Naive thymus-derived CD4-positive, alpha-beta T cell (primary cell): ENCODE results near the gene STAG2. TPM values are rescaled to one million over a fixed set of nuclear protein-coding genes. Genes with fewer than 3 reads are reported as not detected.

Experiments
- ATAC-seq: fragments of 150-1000 bp; cut with Tn5 transposase; 2 replicates; pipeline ENCODE4 v1.10.0; 2021; ENCODE audit warnings: mild to moderate bottlenecking, moderate library complexity
- CTCF ChIA-PET: fragments of 350-600 bp; sonication (Branson Sonifier 250); formaldehyde crosslinking; loops from one replicate; lab custom pipeline; 2021; ENCODE audit warnings: antibody characterized with exemption; lab: Charles Lee
- POLR2A ChIA-PET: fragments of 350-600 bp; sonication (Branson Sonifier 250); formaldehyde crosslinking; loops from one replicate; lab custom pipeline; 2021; ENCODE audit warnings: antibody characterized with exemption, inconsistent platforms; lab: Charles Lee
- DNase-seq, 9 donors: peaks; one replicate each; pipeline versions ENCODE4 v3.0.0 to v3.0.0-alpha.2; 2020 to 2022; ENCODE audit warnings: mixed read lengths in 1 of 9
- H3K27ac ChIP-seq: one replicate; pipeline ENCODE4 v1.7.0; 2013; ENCODE audit warnings: mild to moderate bottlenecking, low read depth, low read length, moderate library complexity
- H3K27me3 ChIP-seq, 2 donors: one replicate each; pipeline ENCODE4 v1.7.0; 2013; ENCODE audit warnings: low read length in 2 of 2, mild to moderate bottlenecking in 2 of 2, moderate library complexity in 2 of 2; ENCODE audit not compliant: control insufficient read depth in 2 of 2, insufficient read depth in 2 of 2
- H3K36me3 ChIP-seq, 3 experiments: 1 replicate in 2 of 3; 2 replicates in 1 of 3; pipeline ENCODE4 v1.7.0; 2013; ENCODE audit warnings: low read length in 3 of 3, mild to moderate bottlenecking in 3 of 3, moderate library complexity in 1 of 3; ENCODE audit not compliant: insufficient read depth in 3 of 3, control insufficient read depth in 2 of 3
- H3K4me1 ChIP-seq, 2 donors: one replicate each; pipeline ENCODE4 v1.7.0; 2013; ENCODE audit warnings: low read length in 2 of 2, mild to moderate bottlenecking in 2 of 2, moderate library complexity in 1 of 2; ENCODE audit not compliant: control insufficient read depth in 2 of 2, insufficient read depth in 2 of 2
- H3K4me3 ChIP-seq: 2 replicates; pipeline ENCODE4 v1.7.0; 2013; ENCODE audit warnings: mild to moderate bottlenecking, low read length
- H3K9me3 ChIP-seq, 3 experiments: 1 replicate in 2 of 3; 2 replicates in 1 of 3; pipeline ENCODE4 v1.7.0; 2013; ENCODE audit warnings: low read length in 3 of 3; ENCODE audit not compliant: control insufficient read depth in 2 of 3
- H3K27ac Mint-ChIP-seq, 9 donors: one replicate each; pipeline ENCODE4 v1.8.0; 2020 to 2022; ENCODE audit warnings: mixed read lengths in 9 of 9, mild to moderate bottlenecking in 8 of 9, moderate library complexity in 5 of 9, inconsistent platforms in 2 of 9
- H3K27me3 Mint-ChIP-seq, 5 donors: one replicate each; pipeline ENCODE4 v1.8.0; 2021 to 2022; ENCODE audit warnings: mixed read lengths in 5 of 5, mild to moderate bottlenecking in 1 of 5
- H3K36me3 Mint-ChIP-seq, 5 donors: one replicate each; pipeline ENCODE4 v1.8.0; 2020 to 2022; ENCODE audit warnings: mixed read lengths in 5 of 5, mild to moderate bottlenecking in 3 of 5, inconsistent platforms in 1 of 5
- H3K4me1 Mint-ChIP-seq, 7 donors: one replicate each; pipeline ENCODE4 v1.8.0; 2020 to 2022; ENCODE audit warnings: mixed read lengths in 7 of 7, mild to moderate bottlenecking in 3 of 7, inconsistent platforms in 1 of 7
- H3K4me3 Mint-ChIP-seq, 10 donors: one replicate each; pipeline ENCODE4 v1.8.0; 2020 to 2022; ENCODE audit warnings: mild to moderate bottlenecking in 10 of 10, mixed read lengths in 10 of 10, moderate library complexity in 6 of 10, inconsistent platforms in 2 of 10
- H3K9me3 Mint-ChIP-seq, 11 donors: one replicate each; pipeline ENCODE4 v1.8.0; 2020 to 2022; ENCODE audit warnings: mixed read lengths in 11 of 11, mild to moderate bottlenecking in 4 of 11, inconsistent platforms in 1 of 11, moderate library complexity in 1 of 11
- intact Hi-C, 2 donors: fragments of 100-400 bp; cut with micrococcal nuclease; formaldehyde crosslinking; loops; one replicate each; pipeline ENCODE4 v1.15.1; 2023
- polyA plus RNA-seq, 2 donors: library from polyadenylated mRNA; unstranded; fragments of 300-500 nt; fragmentation: Illumina TruSeq; gene quantifications; one replicate each; pipeline ENCODE4 v1.2.3, GENCODE V29; 2021
- total RNA-seq, 6 experiments: library from RNA in 5 of 6; stranded (reverse) in 5 of 6; gene quantifications; 1 replicate in 5 of 6; 2 replicates in 1 of 6; pipeline ENCODE4 v1.2.3 and lab custom pipeline; 2021 to 2026

The STAG2 gene
- total and polyA plus RNA-seq, 7 experiments from 2014 or later = 73.6 to 124 (median 84.6) TPM

DNA sequence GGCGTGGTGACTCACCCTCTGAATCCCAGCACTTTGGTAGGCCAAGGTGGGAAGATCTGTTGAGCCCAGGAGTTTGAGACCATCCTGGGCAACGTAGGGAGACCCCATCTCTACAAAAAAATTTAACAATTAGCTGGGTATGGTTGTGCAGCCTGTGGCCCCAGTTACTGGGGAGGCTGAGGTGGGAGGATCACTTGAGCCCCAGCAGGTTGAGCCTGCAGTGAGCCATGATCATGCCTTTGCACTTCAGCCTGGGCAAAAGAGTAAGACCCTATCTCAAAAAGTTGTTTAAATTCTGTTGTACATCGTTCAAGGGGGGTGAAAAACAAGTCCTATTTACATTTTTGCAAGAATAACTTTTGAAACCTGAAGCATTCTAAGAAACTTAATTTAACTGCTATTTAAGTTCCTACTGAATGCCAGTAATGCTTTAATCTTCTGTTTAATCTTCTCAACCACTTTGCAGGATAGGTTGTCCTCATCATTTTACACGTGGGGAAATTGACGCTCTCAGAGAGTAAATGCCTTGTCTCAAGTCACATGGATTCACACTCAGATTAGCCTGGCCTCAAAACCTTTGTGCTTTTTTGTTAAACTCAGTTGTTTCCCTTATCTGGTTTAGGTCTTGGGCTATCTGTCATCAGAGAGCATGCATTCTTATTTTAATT lies 7.0 kb downstream of the STAG2 start:
- peaks cover 28 to 86% (median 72%) of the 10 kb centered on the region in 7 donors for H3K4me1 Mint-ChIP-seq
- no peaks in the 10 kb centered on the region for H3K9me3 ChIP-seq
- peak overlapping the region in 7 of 9 donors; percentile 18 to 52 (median 41) for H3K27ac Mint-ChIP-seq
- no peaks in the 10 kb centered on the region for H3K36me3 ChIP-seq
- ATAC-seq (no peak), DNase-seq (no peak)
- no peak overlapping the region for H3K4me3 ChIP-seq
- intact Hi-C loops = no loop called here
- peaks cover 0 to 3% (median 0%) of the 10 kb centered on the region in 5 donors for H3K36me3 Mint-ChIP-seq
- H3K4me1 ChIP-seq = peaks cover 6 to 13% of the 10 kb centered on the region in 2 donors
- CTCF ChIA-PET = no interaction called here
- POLR2A ChIA-PET = no interaction called here
- H3K27ac ChIP-seq = no peak overlapping the region
- H3K9me3 Mint-ChIP-seq = no peaks in the 10 kb centered on the region
- H3K27me3 ChIP-seq = no peaks in the 10 kb centered on the region
- H3K4me3 Mint-ChIP-seq = peak overlapping the region in 8 of 10 donors; percentile 13 to 66 (median 28)
- H3K27me3 Mint-ChIP-seq = no peaks in the 10 kb centered on the region

DNA sequence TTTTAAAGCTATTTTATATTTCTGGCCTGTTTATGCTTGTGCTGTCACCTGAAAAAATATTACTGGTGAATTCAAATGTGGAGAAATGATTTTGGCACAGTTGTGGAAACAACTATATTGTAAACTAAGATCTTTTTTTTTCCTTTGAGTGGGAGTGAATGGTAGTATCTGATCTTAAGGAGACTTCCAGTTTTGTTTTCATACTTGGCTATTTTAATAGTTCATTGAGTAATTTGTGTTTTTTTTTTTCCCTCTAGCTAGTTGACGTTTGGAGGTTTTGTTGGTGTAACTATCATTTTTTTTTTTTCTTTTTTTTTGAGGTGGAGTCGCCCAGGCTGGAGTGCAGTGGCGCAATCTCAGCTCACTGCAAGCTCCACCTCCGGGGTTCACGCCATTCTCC lies 10.5 kb downstream of the STAG2 start:
- peaks cover 0 to 8% of the 10 kb centered on the region in 2 donors for H3K4me1 ChIP-seq

DNA sequence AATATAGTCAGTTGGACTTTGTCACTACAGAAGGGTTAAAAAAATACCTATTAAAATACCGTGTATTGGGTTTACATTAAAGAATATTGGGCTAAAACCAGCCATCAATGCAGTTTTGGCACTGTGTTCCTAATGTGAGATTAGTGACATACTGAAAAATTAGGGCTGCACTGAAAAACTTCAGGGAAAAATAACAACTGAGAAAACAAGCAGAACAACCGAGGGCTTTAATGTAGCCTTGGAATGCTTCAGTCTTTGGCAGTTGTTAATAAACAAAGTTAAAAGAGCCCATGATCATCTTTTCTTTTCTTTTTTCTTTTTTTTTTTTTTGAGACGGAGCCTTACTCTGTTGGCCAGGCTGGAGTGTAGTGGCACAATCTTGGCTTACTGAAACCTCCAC lies 12.4 kb downstream of the STAG2 start:
- Mint-ChIP-seq H3K4me3 (peak overlapping the region in 2 of 10 donors; percentile 9 to 39), H3K36me3 (peaks cover 0 to 3% (median 0%) of the 10 kb centered on the region in 5 donors), H3K27ac (peak overlapping the region in 2 of 9 donors; percentile 14 to 31), H3K4me1 (peaks cover 24 to 65% (median 53%) of the 10 kb centered on the region in 7 donors), H3K27me3 (no peaks in the 10 kb centered on the region), H3K9me3 (no peaks in the 10 kb centered on the region)
- H3K27ac ChIP-seq = no peak overlapping the region
- DNase-seq (no peak), ATAC-seq (no peak)
- no peak overlapping the region for H3K4me3 ChIP-seq
- intact Hi-C loops = no loop called here
- POLR2A ChIA-PET = interaction anchor here (0.7 kb wide), 1 partner anchor 326 kb away, joined by 3 read pairs; no protein-coding TSS in a partner anchor
- no peaks in the 10 kb centered on the region for H3K27me3 ChIP-seq
- H3K36me3 ChIP-seq = no peaks in the 10 kb centered on the region
- H3K9me3 ChIP-seq = no peaks in the 10 kb centered on the region
- H3K4me1 ChIP-seq = peaks cover 4 to 5% of the 10 kb centered on the region in 2 donors
- CTCF ChIA-PET = no interaction called here

More for the DNA sequence above, 10.5 kb downstream of the STAG2 start:
- ChIA-PET CTCF (no interaction called here), POLR2A (no interaction called here)
- Mint-ChIP-seq H3K36me3 (peaks cover 0 to 3% (median 0%) of the 10 kb centered on the region in 5 donors), H3K27ac (peak overlapping the region in 7 of 9 donors; percentile 13 to 77 (median 50)), H3K27me3 (no peaks in the 10 kb centered on the region), H3K4me1 (peaks cover 19 to 70% (median 56%) of the 10 kb centered on the region in 7 donors), H3K9me3 (no peaks in the 10 kb centered on the region), H3K4me3 (peak overlapping the region in 5 of 10 donors; percentile 2 to 60 (median 33))
- Histone ChIP-seq H3K27ac (no peak overlapping the region), H3K36me3 (no peaks in the 10 kb centered on the region), H3K27me3 (no peaks in the 10 kb centered on the region), H3K9me3 (no peaks in the 10 kb centered on the region), H3K4me3 (no peak overlapping the region)
- DNase-seq (no peak), ATAC-seq (peak; percentile 24)
- intact Hi-C loops = no loop called here

DNA sequence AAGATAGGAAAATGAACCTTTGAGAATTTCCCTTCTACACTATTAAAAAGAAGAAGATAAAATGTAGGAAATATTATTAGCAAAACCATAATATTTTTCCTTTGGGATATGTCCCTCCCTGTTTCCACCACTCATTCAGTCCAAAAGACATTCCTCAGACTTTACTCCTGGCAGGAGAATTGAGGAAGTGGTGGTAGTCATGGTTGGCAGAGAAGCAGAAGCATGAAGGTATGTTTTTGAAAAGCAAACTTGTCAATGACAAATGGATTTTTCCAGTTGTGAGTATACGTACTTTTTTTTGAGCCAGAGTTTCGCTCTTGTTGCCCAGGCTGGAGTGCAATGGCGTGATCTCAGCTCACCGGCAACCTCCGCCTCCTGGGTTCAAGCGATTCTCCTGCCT lies 13.7 kb downstream of the STAG2 start:
- ChIA-PET POLR2A (no interaction called here), CTCF (interaction anchor here (0.7 kb wide), 1 partner anchor 13 kb away, joined by 3 read pairs; no protein-coding TSS in a partner anchor)
- Mint-ChIP-seq H3K27me3 (no peaks in the 10 kb centered on the region), H3K27ac (no peak overlapping the region), H3K9me3 (no peaks in the 10 kb centered on the region), H3K4me1 (peaks cover 27 to 67% (median 55%) of the 10 kb centered on the region in 7 donors), H3K36me3 (peaks cover 0 to 3% (median 0%) of the 10 kb centered on the region in 5 donors), H3K4me3 (peak overlapping the region in 2 of 10 donors; percentile 18 to 19)
- no peak overlapping the region for H3K27ac ChIP-seq
- no peaks in the 10 kb centered on the region for H3K36me3 ChIP-seq
- no peak overlapping the region for H3K4me3 ChIP-seq
- intact Hi-C loops = no loop called here
- H3K27me3 ChIP-seq = no peaks in the 10 kb centered on the region
- no peak for DNase-seq
- no peaks in the 10 kb centered on the region for H3K9me3 ChIP-seq
- no peak for ATAC-seq
- H3K4me1 ChIP-seq = peaks cover 5 to 10% of the 10 kb centered on the region in 2 donors

DNA sequence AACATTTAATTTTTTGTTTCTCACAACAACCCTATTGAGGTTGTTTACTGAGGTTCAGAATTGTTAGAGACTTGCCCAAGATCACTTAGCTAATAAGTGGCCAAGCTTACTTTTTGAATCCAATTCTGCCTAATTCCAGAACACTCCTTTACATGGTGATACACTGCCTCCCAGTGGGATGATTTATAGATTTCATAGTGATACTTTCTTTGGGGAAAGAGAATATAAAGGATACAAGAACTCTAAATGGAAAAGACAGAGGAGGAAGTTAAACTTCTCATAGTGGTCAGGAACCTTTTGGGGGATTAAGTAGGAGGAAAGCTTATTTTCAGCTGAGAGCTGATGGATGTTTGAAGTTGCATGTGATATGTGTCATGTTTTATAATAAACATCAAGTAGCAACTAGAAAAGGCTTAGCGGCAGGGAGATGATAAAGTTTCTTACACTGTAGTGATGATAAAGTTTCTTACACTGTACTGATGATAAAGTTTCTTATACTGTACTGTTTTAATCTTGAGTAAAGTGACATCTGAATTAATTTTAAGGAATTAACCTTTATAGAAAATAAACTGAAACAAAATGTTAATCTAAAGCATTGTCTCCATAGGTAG lies 15.3 kb downstream of the STAG2 start:
- Histone ChIP-seq H3K27ac (no peak overlapping the region), H3K36me3 (no peaks in the 10 kb centered on the region), H3K4me3 (no peak overlapping the region), H3K4me1 (peaks cover 5 to 12% of the 10 kb centered on the region in 2 donors), H3K27me3 (no peaks in the 10 kb centered on the region), H3K9me3 (no peaks in the 10 kb centered on the region)
- no peaks in the 10 kb centered on the region for H3K36me3 Mint-ChIP-seq
- H3K9me3 Mint-ChIP-seq = no peaks in the 10 kb centered on the region
- intact Hi-C loops = loop anchor here (1.0 kb wide), 2 partner anchors 17 to 144 kb away; no protein-coding TSS in a partner anchor
- ATAC-seq (peak; percentile 57), DNase-seq (peak in 4 of 9 donors; percentile 9 to 28 (median 22))
- H3K27me3 Mint-ChIP-seq = no peaks in the 10 kb centered on the region
- H3K4me3 Mint-ChIP-seq = peak overlapping the region in 7 of 10 donors; percentile 30 to 64 (median 53)
- CTCF ChIA-PET = interaction anchor here (1.2 kb wide), 1 partner anchor 41 kb away, joined by 5 read pairs; no protein-coding TSS in a partner anchor
- peaks cover 24 to 70% (median 58%) of the 10 kb centered on the region in 7 donors for H3K4me1 Mint-ChIP-seq
- H3K27ac Mint-ChIP-seq = peak overlapping the region in 6 of 9 donors; percentile 4 to 66 (median 32)
- POLR2A ChIA-PET = no interaction called here

DNA sequence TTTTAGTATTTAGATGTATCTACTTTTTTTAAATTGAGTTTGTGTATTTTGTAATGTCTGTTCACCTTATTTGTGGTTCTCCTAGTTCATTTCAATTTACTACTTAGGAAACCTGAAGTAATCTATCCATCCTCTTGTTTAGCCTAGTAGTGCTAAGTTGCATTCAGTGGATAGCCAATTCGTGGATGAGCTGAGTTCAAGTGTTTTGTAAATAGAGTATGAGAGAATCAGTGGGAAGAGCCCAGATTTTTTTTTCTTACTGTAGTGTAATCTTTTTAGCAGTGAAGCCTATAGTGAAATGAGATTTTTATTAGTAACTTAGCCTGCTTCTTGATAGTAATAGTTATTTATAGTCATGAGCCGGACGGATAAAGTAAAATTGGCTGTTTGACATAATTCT lies 21.7 kb downstream of the STAG2 start:
- ChIA-PET CTCF (interaction anchor here (0.6 kb wide), 1 partner anchor 150 kb away, joined by 3 read pairs; no protein-coding TSS in a partner anchor), POLR2A (interaction anchor here (0.6 kb wide), 1 partner anchor 20 kb away, joined by 4 read pairs; no protein-coding TSS in a partner anchor)
- H3K9me3 ChIP-seq = no peaks in the 10 kb centered on the region
- no peaks in the 10 kb centered on the region for H3K9me3 Mint-ChIP-seq
- ATAC-seq (no peak), DNase-seq (no peak)
- H3K27ac Mint-ChIP-seq = peak overlapping the region in 8 of 9 donors; percentile 12 to 89 (median 79)
- H3K4me3 Mint-ChIP-seq = peak overlapping the region in 8 of 10 donors; percentile 63 to 85 (median 74)
- peaks cover 0 to 2% (median 0%) of the 10 kb centered on the region in 5 donors for H3K36me3 Mint-ChIP-seq
- H3K36me3 ChIP-seq = no peaks in the 10 kb centered on the region
- no peaks in the 10 kb centered on the region for H3K27me3 ChIP-seq
- peaks cover 26 to 81% (median 71%) of the 10 kb centered on the region in 7 donors for H3K4me1 Mint-ChIP-seq
- H3K4me1 ChIP-seq = peaks cover 2 to 25% of the 10 kb centered on the region in 2 donors
- no peak overlapping the region for H3K4me3 ChIP-seq
- intact Hi-C loops = no loop called here
- H3K27ac ChIP-seq = peak overlapping the region; percentile 34
- no peaks in the 10 kb centered on the region for H3K27me3 Mint-ChIP-seq
